ENCODE data around the gene TRNT1.

GRCh38 chr3:3085782-3086181 lies 41.0 kb upstream of the TRNT1 start:
- no peak for TF ChIP-seq CTCF (IDR thresholded peaks at IDR 0.05)
- TF ChIP-seq POLR2A (IDR thresholded peaks at IDR 0.05) = no peak

Measured in heart left ventricle (tissue), 13 donors.